GM19239 (cell line): ENCODE measurements around the gene OMP.
"Not testable (repeated sequence)": the region's sequence is repeated elsewhere in the genome, so short reads cannot be mapped to it uniquely, and the experiment has no call there.

Experiments
- DNase-seq: peaks from one replicate; pipeline ENCODE4 v3.0.0; 2011; ENCODE audit warnings: low spot score; ENCODE audit not compliant: insufficient read length
- FAIRE-seq: peaks from 2 replicates; lab custom pipeline; 2011; peaks lifted over from hg19 to GRCh38; lab: Jason Lieb, UNC

OMP gene

DNA sequence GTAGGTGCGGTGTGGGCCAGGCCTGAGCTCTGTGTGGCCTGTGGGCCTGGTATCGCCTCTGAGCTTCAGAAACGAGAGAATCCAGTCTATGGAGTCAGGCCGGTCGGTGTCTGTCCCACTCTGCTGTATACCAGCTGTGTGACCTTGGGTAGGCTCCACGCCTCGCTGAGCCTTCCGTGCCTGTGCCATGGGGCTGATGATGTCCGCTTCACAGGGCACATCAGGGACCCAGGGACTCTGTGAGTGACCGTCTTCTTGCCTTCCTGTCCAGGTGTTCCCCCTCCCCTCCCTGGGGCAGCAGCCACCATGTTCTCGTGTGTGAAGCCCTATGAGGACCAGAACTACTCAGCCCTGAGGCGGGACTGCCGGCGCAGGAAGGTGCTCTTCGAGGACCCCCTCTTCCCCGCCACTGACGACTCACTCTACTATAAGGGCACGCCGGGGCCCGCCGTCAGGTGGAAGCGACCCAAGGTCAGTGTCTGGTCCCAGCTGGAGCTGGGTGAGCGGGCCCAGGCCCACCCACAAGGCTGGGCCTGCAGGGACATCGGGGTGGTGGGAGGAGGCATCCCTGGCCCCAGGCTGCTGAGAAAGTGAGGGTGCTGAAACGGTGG lies 18.0 kb upstream of the OMP start:
- no peak for DNase-seq
- FAIRE-seq: no peak

DNA sequence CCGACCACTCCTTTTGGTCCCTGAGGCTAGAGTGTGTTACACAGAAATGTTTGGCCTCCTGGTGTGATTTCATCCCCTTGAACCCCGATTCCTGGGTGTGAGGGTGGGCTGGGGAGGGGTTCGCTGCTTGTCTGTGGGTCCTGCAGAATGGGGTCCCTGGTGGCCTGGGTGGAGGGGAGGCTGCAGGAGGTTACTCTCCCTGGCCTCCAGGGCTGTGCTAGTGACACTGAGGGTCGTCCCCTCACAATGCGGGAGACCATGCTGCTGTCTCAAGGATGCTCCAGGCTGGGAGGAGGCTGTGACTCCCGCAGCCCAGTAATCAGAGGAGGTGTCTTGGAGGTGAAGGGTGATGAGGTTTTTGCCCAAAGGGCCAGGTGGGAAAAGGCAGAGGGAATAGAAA lies 17.0 kb upstream of the OMP start:
- DNase-seq: no peak
- no peak for FAIRE-seq

DNA sequence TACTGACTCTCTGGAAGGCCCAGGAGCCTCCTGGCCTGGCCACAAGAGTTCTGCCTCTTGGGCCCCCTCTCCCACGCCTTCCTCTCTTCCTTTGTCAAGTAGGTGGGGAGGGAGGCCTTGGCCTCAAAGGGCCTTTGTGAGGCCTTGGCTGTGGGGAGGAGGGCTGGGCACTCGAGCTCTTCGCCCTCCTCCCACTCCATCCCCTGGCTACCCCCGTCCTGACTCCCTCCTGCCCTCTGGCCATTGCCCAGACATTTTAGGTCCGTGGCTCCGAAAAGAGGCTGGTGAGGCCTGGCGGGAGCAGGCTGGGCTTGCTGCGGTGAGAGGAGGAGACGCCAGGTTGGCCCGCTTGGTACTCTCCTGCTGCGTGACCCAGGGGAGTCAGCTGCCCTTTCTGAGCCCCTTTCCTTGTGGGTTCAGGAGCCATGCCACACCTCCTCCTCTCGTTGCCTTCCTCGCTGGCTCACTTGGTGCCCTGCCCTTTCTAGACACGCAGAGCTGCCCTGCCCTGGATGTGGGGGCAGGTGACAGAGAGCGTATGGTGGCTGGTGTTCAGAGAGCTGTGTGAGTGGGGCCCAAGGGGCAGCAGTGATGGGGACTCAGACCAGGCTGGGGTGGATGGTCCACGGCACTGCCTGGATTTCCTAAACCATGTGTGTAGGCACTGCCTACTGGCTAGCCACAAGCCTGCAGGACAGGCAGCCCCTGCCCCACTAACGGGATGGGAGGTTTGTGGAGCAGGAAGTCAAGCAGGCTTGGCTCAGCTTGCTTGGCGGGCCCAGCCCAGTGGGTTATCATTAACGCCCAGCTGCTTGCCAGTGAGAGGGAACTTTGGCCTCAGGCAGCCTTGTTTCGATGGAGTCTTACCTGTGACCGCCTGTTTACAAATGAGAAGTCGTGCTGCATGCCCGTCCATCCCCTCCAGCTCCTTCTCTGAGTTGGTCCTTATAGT lies 15.8 kb upstream of the OMP start:
- DNase-seq (no peak), FAIRE-seq (no peak)

DNA sequence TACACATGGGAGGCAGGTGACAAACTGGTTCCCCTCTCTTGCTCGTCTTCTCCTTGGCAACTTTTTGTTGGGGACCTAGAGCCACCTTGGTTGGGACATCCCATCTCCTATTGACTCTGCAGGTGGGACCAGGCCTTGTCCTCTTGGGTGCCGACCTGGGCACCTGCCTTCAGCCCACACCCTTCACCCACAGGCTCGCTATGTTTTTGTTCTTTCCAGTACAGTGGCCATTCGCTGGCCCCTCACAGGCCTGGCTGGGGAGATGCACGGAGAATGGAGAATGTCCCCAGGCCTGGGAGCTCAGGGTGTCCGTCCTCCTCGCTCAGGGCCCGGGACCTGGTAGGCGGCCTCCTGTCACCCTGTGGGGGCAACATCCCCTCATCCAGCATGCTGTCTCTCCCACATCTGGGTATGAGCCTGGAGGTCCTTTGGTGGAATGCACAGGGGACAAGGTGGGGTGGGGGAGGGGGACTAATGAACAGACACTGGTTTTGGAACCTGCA lies 14.9 kb upstream of the OMP start:
- no peak for DNase-seq

DNA sequence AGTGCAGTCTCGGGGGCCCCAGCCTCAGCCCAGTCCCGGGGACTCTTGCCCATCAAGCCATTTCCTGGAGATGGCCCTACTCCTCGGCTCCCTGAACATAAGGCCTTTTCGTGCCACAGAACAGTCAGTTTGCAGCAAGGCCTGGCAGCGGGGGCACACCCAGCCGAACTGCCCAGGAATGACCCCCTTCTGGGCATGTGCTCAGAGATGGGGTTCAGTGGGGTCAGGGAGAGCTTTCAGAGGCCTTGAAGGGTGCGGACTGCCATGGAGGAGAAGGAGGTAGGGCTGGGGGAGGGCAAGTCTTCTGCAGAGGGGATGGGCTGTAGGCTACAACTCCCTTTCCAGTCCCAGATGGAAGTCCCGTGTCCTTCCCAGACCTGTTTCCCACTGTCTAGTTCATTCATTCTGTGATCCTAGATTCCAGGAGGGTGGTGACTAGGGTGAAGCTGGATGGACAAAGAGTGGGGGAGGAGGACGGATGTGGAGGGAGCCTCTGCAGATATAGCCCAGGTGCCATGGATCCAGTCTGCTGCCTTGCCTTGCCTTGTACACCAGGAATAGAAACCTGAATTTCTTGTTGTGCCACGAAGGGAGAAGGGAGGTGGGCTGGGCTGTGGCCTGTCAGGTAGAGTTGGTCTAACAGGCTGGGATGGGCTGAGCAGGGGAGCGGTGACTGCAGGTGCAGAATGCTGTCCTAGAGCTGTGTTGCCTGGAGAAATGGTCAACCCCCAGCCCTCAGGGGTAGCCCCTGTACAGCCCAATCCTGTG lies 14.2 kb upstream of the OMP start:
- no peak for DNase-seq
- FAIRE-seq: no peak

More for the DNA sequence above, 14.9 kb upstream of the OMP start:
- FAIRE-seq: no peak

DNA sequence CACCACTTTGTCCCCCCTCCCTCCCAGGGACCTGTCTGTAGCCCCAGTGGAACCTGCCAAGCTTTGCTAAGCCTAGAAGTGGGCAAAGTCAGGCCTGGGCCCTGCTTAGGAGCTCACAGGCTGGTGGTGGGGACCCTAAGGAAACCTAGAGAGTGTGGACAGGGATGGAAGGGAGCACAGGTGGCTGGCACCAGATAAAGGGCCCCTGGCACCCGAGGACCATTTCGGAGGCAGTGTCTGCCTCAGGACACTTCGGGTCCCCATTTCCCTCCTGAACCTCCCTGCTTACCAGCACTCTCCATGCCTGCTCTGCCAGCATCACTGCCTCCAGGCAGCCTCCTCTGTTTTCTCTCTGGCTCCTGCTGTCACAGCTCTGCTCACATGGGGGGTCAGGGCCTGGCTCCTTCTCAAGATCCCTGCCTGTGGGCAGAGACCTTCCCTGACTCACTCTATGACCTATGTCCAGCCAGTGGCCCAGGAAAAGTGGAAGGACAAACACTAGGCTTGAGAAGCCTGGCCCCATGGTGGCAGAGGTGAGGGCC lies 13.6 kb upstream of the OMP start:
- FAIRE-seq (no peak), DNase-seq (no peak)

DNA sequence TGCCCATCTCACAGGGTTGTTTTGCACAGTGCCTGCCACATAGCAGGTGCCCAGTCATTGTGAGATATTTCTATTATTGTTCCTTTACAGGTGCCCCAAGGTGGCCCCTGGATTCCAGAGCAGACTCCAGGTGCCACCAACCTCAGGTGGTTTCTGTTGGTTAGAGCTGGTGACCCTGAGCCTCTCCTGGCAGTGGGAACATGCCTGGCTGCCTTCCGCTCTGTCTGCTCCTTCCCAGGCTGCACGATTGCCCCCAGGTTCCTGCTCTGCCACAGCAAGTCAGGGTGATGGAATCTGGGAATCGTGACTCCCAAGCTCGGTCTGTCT lies 12.6 kb upstream of the OMP start:
- DNase-seq (no peak), FAIRE-seq (no peak)

DNA sequence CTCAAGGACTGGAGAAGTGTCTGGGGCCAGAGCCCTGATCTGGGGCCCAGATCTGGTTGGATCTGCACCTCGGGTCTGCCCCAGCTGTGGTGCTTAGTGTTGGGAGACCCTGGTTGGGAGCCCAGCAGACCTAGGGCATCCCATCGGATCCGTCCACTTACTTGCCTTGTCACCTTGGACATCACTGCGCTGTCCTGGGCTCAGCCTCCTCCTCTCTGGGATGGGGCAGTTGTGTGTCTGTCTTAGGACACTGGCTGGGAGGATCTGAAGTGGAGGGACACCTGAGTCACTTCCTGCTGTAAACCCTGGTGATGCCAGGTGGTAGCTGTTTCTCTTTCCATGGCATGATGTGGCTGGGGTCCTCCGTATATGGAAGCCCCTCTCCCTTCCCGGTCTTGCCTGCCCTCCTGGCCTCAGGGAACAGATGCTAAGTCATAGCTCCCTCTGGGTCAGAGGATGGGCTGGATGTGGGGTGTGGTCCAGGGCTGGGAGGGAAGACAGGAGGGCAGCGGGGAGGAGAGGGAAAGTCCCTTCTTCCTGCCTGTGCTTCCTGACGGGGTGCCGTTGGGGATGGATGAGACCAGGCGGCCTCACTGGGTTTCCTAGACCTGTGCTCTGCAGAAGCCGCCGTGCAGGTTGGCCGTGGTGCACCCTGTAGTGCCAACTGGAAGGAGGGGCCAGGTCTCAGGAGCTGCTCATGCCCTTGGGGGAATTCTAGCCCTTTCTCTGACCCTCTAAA lies 12.1 kb upstream of the OMP start:
- FAIRE-seq (no peak), DNase-seq (no peak)

DNA sequence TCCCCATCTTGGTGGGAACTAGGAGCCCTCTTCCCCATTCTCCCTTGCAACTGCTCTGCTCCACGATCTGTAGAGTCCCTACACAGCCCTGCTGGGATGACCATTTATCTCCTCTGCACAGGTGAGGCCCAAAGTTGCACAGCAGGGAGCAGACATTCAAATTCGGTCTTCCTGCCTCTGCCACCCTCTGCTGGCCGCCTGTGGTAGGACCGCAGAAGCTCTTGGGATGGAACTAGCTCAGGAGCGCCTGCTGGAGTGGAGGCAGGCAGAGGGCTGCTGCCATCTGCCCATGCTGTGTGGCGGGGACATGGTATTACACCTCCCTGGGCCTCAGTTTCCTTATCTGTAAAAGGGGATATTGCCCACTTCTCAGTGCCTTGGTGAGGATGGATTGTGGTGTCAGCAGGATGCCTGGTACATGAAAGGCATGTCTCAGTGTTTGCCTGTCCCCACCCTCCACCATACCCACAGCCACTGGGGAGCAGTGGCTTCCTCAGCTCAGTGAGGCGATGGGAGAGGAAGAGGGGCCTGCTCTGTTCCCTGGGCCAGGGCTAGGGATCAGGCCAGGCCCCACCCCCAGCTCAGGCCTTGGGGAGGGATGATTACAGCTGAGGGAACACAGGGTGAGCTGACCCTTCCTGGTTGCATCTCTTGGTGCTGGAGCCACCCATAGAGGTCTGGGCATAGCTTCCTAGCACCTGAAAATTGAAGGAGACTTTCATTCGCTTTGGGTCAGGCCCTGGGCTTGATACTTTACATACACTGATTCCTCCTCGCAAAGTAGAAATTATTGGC lies 11.3 kb upstream of the OMP start:
- peak; percentile 96 for DNase-seq
- FAIRE-seq: peak; percentile 97

DNA sequence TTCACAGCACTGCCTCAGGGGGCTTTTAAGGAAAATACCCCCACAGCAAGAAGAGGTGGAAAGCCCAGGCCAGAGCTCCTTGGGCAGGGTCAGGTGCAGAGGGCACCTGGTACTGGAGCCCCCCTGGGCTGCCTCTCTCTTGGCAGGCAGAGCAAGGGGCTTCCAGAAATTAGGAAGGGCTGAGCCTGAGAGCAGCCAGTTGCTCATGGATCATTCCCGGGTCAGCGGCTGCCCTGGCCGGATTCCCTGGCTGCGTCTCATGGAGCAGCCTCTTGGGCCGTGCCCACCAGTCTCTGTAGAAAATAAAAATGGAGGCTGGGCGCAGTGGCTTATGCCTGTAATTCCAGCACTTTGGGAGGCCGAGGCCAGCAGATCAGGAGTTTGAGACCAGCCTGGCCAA lies 10.3 kb upstream of the OMP start:
- DNase-seq: no peak
- no peak for FAIRE-seq

DNA sequence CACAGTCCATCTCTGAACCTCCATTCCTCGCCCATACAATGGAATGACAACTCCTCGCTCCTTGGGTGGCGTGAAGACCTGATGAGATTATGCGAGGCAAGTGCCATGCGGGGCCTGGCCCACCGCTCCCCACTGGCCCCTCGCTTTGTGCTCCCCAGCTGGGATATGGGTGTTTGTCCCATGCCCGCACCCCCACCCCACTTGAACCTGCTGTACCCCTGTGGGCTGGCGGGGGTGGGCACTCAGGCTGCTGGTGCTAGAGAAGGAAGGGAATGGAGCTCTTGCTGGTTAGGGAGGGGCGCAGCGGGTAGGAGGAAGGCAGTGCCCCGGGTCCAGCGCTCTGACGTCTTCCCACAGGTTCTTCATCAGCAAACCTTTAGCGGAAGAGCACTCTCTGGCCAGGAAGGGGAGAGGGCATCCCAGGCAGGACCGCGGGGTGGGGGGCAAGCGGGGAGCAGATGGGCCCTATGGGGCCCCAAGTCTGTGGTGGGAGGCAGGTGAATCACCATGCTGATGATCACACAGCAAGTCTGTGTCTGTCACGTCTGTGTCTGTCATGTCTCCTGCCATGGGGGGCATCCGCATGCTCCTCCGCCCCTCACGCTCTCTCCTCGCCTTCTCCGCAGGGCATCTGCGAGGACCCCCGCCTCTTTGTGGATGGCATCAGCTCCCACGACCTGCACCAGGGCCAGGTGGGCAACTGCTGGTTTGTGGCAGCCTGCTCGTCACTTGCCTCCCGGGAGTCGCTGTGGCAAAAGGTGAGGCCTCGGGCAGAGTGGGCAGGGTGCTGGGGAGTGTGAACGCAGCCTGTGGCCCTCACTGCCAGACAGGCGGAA lies 9.4 kb upstream of the OMP start:
- FAIRE-seq: no peak
- DNase-seq: no peak

DNA sequence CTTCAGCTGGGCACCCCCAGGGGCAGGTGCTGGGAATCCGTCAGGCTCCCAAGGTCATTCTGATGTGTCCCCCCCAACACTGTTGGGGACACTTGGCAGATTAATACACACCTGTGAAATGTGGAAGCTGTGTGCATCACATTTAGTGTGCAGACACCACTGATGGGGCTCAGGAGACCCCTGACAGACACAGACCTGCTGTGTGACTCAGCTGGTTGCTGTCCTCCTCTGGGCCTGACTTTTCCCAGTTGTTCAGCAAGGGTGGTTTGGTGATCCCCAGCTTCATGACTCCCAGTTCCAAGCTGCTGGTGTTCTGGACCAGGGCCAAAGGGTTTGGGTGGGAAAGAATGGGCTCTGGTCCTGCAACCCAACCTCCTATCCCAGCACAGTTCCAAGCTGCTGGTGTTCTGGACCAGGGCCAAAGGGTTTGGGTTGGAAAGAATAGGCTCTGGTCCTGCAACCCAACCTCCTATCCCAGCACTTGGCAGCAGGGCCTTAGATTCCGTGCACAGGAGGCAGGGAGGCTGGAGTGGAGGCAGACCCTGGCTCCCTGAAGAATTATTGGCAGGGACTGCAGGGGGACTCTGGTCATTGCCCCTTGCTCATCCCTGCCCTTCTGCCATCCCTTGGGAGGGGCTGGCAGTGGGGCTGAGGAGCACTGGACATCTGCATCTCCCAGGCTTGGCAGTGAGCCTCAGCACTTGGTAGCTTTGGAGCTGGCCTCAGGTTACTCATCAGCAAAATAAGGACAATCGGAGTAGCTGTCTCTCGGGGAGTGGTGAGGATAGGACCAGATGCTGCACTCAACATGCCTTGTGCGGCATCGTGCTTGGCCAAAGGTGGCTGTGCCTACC lies 8.4 kb upstream of the OMP start:
- FAIRE-seq (no peak), DNase-seq (no peak)

DNA sequence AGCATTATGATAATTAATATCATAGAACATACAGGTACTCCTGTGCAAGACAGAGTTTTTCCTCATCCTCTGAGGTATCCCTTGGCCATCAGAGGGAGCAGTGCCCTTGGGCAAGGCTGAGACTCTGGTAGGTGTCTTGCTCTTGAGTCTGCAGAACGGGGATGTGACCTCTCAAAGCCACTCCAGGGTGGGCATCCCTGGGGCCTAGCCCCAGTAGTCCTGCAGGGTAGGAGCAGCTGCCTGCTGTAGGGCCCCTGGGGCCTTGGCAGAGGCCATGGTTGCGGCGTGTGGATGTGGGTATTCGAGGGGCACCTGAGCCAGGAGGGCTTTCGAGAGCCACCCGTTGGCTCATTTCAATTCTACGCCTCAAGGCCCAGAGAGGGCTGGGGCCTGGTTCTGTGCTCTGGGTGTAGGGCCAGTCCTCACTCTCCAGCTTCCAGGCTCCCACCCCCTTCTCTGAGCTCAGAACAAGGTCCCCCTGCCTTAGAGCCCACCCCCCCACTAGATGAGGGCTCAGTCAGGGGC lies 7.7 kb upstream of the OMP start:
- no peak for DNase-seq
- FAIRE-seq: no peak

DNA sequence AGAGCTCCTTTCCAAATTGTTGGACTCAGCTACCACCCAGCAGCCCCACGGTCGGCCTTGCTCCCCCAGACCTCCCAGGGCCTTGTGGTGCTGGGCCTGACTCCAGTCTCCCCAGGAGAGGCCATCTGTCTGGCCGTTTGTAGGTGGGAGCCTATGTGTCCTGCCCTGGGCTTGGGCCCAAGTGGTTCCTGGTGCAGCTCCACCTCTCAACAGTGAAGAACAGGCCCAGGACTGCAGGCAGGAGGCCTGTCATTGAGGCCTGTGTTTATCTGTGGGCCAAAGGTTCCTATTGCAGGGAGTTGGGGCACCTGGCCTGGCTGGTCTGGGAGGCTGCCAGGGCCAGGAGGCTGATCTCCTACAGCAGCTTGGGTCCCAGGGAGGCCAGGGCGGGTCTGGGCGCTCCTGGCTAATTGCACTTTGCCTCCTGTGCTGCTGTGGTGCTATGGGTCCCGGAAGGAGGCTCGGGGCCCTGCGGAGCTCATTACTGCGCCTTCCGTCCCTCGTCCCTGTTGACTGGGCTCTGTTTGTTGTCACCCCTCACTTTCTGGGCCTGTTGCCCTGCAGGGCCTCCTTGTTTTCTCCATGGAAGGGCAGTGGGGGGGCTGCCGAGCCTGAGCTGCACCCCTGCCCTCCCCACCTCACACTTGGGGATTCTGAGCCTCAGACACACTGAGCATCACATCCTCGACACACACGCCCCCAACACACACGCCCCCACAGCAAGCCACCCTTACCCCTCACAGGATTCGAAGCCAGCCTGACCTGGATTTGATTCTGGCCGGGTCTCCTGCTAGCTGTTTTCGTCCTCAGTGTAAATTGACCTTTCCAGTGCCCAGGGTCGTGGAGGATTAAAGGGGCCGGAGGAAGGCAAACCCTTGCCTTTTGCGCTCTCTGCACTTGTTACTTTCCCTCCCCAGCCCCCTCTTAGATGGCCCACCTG lies 6.8 kb upstream of the OMP start:
- FAIRE-seq (no peak), DNase-seq (no peak)

DNA sequence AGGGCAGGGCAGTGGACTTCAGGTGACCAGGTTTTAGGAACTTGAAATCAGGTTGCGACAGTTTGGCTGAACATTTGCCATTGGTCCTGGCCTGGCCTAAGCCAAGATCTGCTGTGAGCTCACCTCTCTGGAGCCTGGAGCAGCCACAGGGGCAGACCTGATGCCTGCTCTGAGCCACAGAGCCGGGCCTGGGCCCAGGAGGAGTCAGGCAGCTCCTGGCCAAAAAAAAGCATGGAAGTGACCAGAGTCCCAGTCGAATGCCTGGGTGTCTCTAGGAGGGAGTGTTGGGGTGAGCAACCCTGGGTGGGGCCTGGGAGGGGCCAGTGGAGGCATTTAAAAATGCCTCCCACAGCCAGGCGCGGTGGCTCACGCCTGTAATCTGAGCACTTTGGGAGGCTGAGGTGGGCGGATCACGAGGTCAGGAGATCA lies 6.0 kb upstream of the OMP start:
- DNase-seq: no peak
- no peak for FAIRE-seq

DNA sequence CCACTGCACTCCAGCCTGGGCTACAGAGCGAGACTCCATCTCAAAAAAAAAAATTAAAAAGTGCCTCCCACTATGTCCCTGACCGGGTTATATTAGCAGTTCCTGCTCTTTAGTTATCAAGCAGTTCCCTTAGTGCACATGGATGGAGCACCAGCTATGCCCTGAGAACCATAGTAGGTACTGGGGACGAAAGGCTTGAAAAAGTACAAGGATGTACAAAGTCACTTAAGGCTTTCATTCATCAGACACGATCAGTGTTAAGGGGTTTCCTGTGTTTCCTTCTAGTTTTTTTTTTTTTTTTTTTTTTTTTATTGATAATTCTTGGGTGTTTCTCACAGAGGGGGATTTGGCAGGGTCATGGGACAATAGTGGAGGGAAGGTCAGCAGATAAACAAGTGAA lies 5.5 kb upstream of the OMP start:
- not testable (repeated sequence) for DNase-seq, FAIRE-seq
